GM10248 (cell line): ENCODE measurements around the gene SLC44A4.
"Not testable (repeated sequence)": the region's sequence is repeated elsewhere in the genome, so short reads cannot be mapped to it uniquely, and the experiment has no call there.

Experiments used
- CTCF ChIA-PET: fragments of 300-600 bp; sonication (Branson Sonifier 250); formaldehyde crosslinking; extraction: SDS; loops from one replicate; lab custom pipeline; 2021; ENCODE audit warnings: antibody characterized with exemption; lab: Yijun Ruan, JAX
- POLR2A ChIA-PET: fragments of 350-650 bp; sonication (Branson Sonifier 250); formaldehyde crosslinking; extraction: SDS; loops from one replicate; lab custom pipeline; 2020; ENCODE audit warnings: antibody characterized with exemption; lab: Yijun Ruan, JAX
- DNase-seq: peaks from one replicate; pipeline ENCODE4 v3.0.0; 2012; ENCODE audit errors: extremely low spot score
- TF ChIP-seq, protein P1 (sequence below): IDR thresholded peaks from 2 replicates; pipeline ENCODE4 v1.5.1; 2012; ENCODE audit warnings: mild to moderate bottlenecking, low read depth; ENCODE audit errors: extremely low read depth, missing control alignments, control extremely low read depth

SLC44A4 gene

DNA sequence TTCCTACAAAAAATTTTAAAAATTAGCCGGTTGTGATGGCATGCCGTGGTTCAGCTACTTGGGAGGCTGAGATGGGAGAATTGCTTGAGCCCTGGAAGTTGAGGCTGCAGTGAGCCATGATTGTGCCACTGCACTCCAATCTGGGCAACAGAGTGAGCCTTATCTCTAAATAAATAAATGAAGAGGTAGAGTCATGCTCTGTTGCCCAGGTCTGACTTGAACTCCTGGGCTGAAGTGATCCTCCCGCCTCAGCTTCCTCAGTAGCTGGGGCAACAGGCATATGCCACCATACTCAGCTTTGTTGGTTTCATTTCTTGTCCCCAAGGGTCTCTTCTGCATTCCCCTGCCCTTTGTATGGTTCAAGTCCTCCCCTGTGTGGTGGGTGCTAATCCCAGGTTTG, 34.3 kb downstream of the SLC44A4 start:
- ChIA-PET CTCF (interaction anchor here (0.9 to 1.8 kb wide), 3 partner anchors 15 to 75 kb away, joined by 3 read pairs; no protein-coding TSS in a partner anchor), POLR2A (interaction anchor here (1.5 kb wide), 1 partner anchor 17 kb away, joined by 5 read pairs; the partner anchor contains the start of gene HSPA1B)
- TF ChIP-seq, protein P1, sequence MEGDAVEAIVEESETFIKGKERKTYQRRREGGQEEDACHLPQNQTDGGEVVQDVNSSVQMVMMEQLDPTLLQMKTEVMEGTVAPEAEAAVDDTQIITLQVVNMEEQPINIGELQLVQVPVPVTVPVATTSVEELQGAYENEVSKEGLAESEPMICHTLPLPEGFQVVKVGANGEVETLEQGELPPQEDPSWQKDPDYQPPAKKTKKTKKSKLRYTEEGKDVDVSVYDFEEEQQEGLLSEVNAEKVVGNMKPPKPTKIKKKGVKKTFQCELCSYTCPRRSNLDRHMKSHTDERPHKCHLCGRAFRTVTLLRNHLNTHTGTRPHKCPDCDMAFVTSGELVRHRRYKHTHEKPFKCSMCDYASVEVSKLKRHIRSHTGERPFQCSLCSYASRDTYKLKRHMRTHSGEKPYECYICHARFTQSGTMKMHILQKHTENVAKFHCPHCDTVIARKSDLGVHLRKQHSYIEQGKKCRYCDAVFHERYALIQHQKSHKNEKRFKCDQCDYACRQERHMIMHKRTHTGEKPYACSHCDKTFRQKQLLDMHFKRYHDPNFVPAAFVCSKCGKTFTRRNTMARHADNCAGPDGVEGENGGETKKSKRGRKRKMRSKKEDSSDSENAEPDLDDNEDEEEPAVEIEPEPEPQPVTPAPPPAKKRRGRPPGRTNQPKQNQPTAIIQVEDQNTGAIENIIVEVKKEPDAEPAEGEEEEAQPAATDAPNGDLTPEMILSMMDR: no peak
- DNase-seq: no peak

DNA sequence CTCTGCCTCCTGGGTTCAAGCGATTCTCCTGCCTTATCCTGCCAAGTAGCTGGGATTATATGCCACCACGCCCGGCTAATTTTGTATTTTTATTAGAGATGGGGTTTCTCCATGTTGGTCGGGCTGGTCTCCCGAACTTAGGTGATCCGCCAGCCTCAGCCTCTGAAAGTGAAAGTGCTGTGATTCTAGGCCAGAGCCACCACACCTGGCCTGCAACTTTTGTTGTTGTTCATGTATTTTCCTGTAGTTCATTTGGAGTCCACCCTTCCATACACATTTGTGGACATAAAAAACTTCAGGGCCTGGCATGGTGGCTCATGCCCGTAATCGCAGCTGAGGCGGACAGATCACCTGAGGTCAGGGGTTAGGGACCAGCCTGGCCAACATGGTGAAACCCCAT, 36.7 kb downstream of the SLC44A4 start:
- DNase-seq: no peak
- POLR2A ChIA-PET: no interaction called here
- TF ChIP-seq, protein P1: no peak
- CTCF ChIA-PET: no interaction called here

DNA sequence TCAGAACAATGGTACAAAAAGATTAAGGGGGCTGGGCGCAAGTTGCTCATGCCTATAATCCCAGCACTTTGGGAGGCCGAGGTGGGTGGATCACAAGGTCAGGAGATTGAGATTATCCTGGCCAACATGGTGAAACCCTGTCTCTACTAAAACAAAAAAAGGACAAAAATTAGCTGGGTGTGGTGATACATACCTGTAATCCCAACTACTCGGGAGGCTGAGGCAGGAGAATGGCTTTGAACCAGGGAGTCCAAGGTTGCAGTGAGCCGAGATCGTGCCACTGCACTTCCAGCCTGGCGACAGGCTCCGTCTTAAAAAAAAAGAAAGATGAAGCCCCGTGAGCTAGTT, 39.0 kb downstream of the SLC44A4 start:
- CTCF ChIA-PET: interaction anchor here (1.3 to 2.2 kb wide), 3 partner anchors 9 to 70 kb away, joined by 5 read pairs; partner anchors contain the start of gene VARS1
- POLR2A ChIA-PET: interaction anchor here (0.7 to 2.7 kb wide), 3 partner anchors 20 to 188 kb away, joined by 3 to 10 read pairs (median 4); partner anchors contain the start of gene NEU1
- not testable (repeated sequence) for DNase-seq

- CTCF ChIA-PET: interaction anchor here (1.0 to 2.2 kb wide), 6 partner anchors 8 to 154 kb away, joined by 3 to 5 read pairs (median 4); partner anchors contain the start of gene VARS1
- TF ChIP-seq, protein P1: no peak
- no peak for DNase-seq
- POLR2A ChIA-PET: interaction anchor here (0.6 to 3.9 kb wide), 6 partner anchors 8 to 24 kb away, joined by 3 to 19 read pairs (median 4); partner anchors contain the start of genes HSPA1A, HSPA1B, HSPA1L and NEU1
Measured at GRCh38 chr6:31838968-31839367, 39.8 kb downstream of the SLC44A4 start.

DNA sequence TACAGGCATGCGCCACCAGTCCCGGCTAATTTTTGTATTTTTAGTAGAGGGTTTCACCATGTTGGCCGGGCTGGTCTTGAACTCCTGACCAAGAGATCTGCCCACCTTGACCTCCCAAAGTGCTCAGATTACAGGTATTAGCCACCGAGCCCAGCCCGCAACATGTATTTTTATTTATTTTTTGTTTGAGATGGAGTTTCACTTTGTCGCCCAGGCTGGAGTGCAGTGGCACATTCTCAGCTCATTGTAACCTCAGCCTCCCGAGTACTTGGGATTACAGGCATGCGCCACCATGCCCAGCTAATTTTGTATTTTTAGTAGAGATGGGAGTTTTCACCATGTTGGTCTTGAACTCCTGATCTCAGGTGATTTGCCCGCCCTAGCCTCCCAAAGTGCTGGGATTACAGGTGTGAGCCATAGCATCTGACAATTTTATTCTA, 40.7 kb downstream of the SLC44A4 start:
- DNase-seq: not testable (repeated sequence)
- CTCF ChIA-PET: interaction anchor here (1.0 to 2.2 kb wide), 6 partner anchors 9 to 154 kb away, joined by 3 to 5 read pairs (median 4); partner anchors contain the start of gene VARS1
- POLR2A ChIA-PET: interaction anchor here (1.0 to 3.9 kb wide), 5 partner anchors 9 to 25 kb away, joined by 3 to 19 read pairs (median 4); partner anchors contain the start of genes HSPA1A, HSPA1B, HSPA1L and NEU1

GRCh38 chr6:31837369-31838113, 41.3 kb downstream of the SLC44A4 start:
- TF ChIP-seq, protein P1: no peak
- DNase-seq: no peak
- POLR2A ChIA-PET: interaction anchor here (0.6 to 3.9 kb wide), 8 partner anchors 10 to 341 kb away, joined by 3 to 30 read pairs (median 6); partner anchors contain the start of genes HSPA1A, HSPA1B, HSPA1L and NEU1
- CTCF ChIA-PET: interaction anchor here (1.3 to 2.2 kb wide), 7 partner anchors 8 to 52 kb away, joined by 3 to 5 read pairs (median 3); partner anchors contain the start of genes LSM2 and VARS1
